ENCODE results near the gene SCYL1.
"Not testable (repeated sequence)": the region's sequence is repeated elsewhere in the genome, so short reads cannot be mapped to it uniquely, and the experiment has no call there.

Gene SCYL1

GRCh38 chr11:65558002-65558929 lies 33.4 kb downstream of the SCYL1 start, which contains the start of gene LTBP3:
Gene LTBP3, minus strand, starts transcription at chr11:65558359. Its CDS starts 400 bp downstream, at chr11:65557959.
- H3K27me3 ChIP-seq (ENCODE audit: control insufficient read depth in 1 of 2, insufficient read depth in 2 of 2, low read length in 2 of 2) = no peaks in the 10 kb centered on the region
- peak within 1 kb of the TSS; percentile 97 for H3K27ac ChIP-seq (ENCODE audit: low read length)
- H3K9me3 ChIP-seq (ENCODE audit: control insufficient read depth in 2 of 2, low read length in 2 of 2) = no peaks in the 10 kb centered on the region
- H3K36me3 ChIP-seq (ENCODE audit: control insufficient read depth in 2 of 2, insufficient read depth in 2 of 2, low read length in 2 of 2) = peaks cover 0 to 2% of the 10 kb centered on the region in 2 donors
- H3K4me1 ChIP-seq (ENCODE audit: control insufficient read depth, insufficient read depth, low read length) = peaks cover 61% of the 10 kb centered on the region
- H3K4me3 ChIP-seq (ENCODE audit: low read length in 2 of 2) = peak within 1 kb of the TSS; percentile 67 to 80
- H3K9ac ChIP-seq (ENCODE audit: low read length in 2 of 2) = peak within 1 kb of the TSS; percentile 88

GRCh38 chr11:65558930-65559509 lies 34.1 kb downstream of the SCYL1 start:
- Histone ChIP-seq H3K27me3 (ENCODE audit: control insufficient read depth in 1 of 2, insufficient read depth in 2 of 2, low read length in 2 of 2) (no peaks in the 10 kb centered on the region), H3K27ac (ENCODE audit: low read length) (peak overlapping the region; percentile 97), H3K4me1 (ENCODE audit: control insufficient read depth, insufficient read depth, low read length) (peaks cover 61% of the 10 kb centered on the region)

GRCh38 chr11:65559535-65559934 lies 34.7 kb downstream of the SCYL1 start:
- no peaks in the 10 kb centered on the region for H3K9me3 ChIP-seq (ENCODE audit: control insufficient read depth in 2 of 2, low read length in 2 of 2)
- peak overlapping the region in 1 of 2 donors; percentile 15 for H3K4me3 ChIP-seq (ENCODE audit: low read length in 2 of 2)
- H3K4me1 ChIP-seq (ENCODE audit: control insufficient read depth, insufficient read depth, low read length) = peaks cover 58% of the 10 kb centered on the region
- H3K27ac ChIP-seq (ENCODE audit: low read length) = peak overlapping the region; percentile 97
- H3K9ac ChIP-seq (ENCODE audit: low read length in 2 of 2) = peak overlapping the region; percentile 21 to 88
- H3K36me3 ChIP-seq (ENCODE audit: control insufficient read depth in 2 of 2, insufficient read depth in 2 of 2, low read length in 2 of 2) = no peaks in the 10 kb centered on the region
- no peaks in the 10 kb centered on the region for H3K27me3 ChIP-seq (ENCODE audit: control insufficient read depth in 1 of 2, insufficient read depth in 2 of 2, low read length in 2 of 2)

More at GRCh38 chr11:65558930-65559509, 34.1 kb downstream of the SCYL1 start:
- H3K36me3 ChIP-seq (ENCODE audit: control insufficient read depth in 2 of 2, insufficient read depth in 2 of 2, low read length in 2 of 2) = no peaks in the 10 kb centered on the region
- H3K9ac ChIP-seq (ENCODE audit: low read length in 2 of 2) = peak overlapping the region; percentile 88
- H3K9me3 ChIP-seq (ENCODE audit: control insufficient read depth in 2 of 2, low read length in 2 of 2) = no peaks in the 10 kb centered on the region
- H3K4me3 ChIP-seq (ENCODE audit: low read length in 2 of 2) = peak overlapping the region; percentile 67 to 69

- Histone ChIP-seq H3K27me3 (ENCODE audit: control insufficient read depth in 1 of 2, insufficient read depth in 2 of 2, low read length in 2 of 2) (no peaks in the 10 kb centered on the region), H3K9me3 (ENCODE audit: control insufficient read depth in 2 of 2, low read length in 2 of 2) (no peaks in the 10 kb centered on the region), H3K9ac (ENCODE audit: low read length in 2 of 2) (peak overlapping the region; percentile 12 to 42), H3K4me3 (ENCODE audit: low read length in 2 of 2) (peak overlapping the region in 1 of 2 donors; percentile 8), H3K4me1 (ENCODE audit: control insufficient read depth, insufficient read depth, low read length) (peaks cover 53% of the 10 kb centered on the region), H3K36me3 (ENCODE audit: control insufficient read depth in 2 of 2, insufficient read depth in 2 of 2, low read length in 2 of 2) (no peaks in the 10 kb centered on the region), H3K27ac (ENCODE audit: low read length) (peak overlapping the region; percentile 97)
These were observed 35.2 kb downstream of the SCYL1 start for GRCh38 chr11:65559951-65560537.

- peaks cover 46% of the 10 kb centered on the region for H3K4me1 ChIP-seq (ENCODE audit: control insufficient read depth, insufficient read depth, low read length)
- no peaks in the 10 kb centered on the region for H3K36me3 ChIP-seq (ENCODE audit: control insufficient read depth in 2 of 2, insufficient read depth in 2 of 2, low read length in 2 of 2)
- H3K9me3 ChIP-seq (ENCODE audit: control insufficient read depth in 2 of 2, low read length in 2 of 2) = no peaks in the 10 kb centered on the region
- H3K27me3 ChIP-seq (ENCODE audit: control insufficient read depth in 1 of 2, insufficient read depth in 2 of 2, low read length in 2 of 2) = no peaks in the 10 kb centered on the region
- H3K4me3 ChIP-seq (ENCODE audit: low read length in 2 of 2) = peak overlapping the region in 1 of 2 donors; percentile 8
- H3K9ac ChIP-seq (ENCODE audit: low read length in 2 of 2) = peak overlapping the region; percentile 12 to 36
- H3K27ac ChIP-seq (ENCODE audit: low read length) = peak overlapping the region; percentile 97
These were observed 35.9 kb downstream of the SCYL1 start for GRCh38 chr11:65560555-65561418.

GRCh38 chr11:65562020-65562419 lies 37.1 kb downstream of the SCYL1 start:
- no peak overlapping the region for H3K4me3 ChIP-seq (ENCODE audit: low read length in 2 of 2)
- no peak overlapping the region for H3K9ac ChIP-seq (ENCODE audit: low read length in 2 of 2)
- no peak overlapping the region for H3K27ac ChIP-seq (ENCODE audit: low read length)
- H3K27me3 ChIP-seq (ENCODE audit: control insufficient read depth in 1 of 2, insufficient read depth in 2 of 2, low read length in 2 of 2) = no peaks in the 10 kb centered on the region
- H3K36me3 ChIP-seq (ENCODE audit: control insufficient read depth in 2 of 2, insufficient read depth in 2 of 2, low read length in 2 of 2) = peaks cover 0 to 2% of the 10 kb centered on the region in 2 donors
- H3K9me3 ChIP-seq (ENCODE audit: control insufficient read depth in 2 of 2, low read length in 2 of 2) = no peaks in the 10 kb centered on the region
- peaks cover 36% of the 10 kb centered on the region for H3K4me1 ChIP-seq (ENCODE audit: control insufficient read depth, insufficient read depth, low read length)

- no peaks in the 10 kb centered on the region for H3K27me3 ChIP-seq (ENCODE audit: control insufficient read depth in 1 of 2, insufficient read depth in 2 of 2, low read length in 2 of 2)
- peak overlapping the region; percentile 31 for H3K27ac ChIP-seq (ENCODE audit: low read length)
- no peaks in the 10 kb centered on the region for H3K9me3 ChIP-seq (ENCODE audit: control insufficient read depth in 2 of 2, low read length in 2 of 2)
- no peak overlapping the region for H3K4me3 ChIP-seq (ENCODE audit: low read length in 2 of 2)
- H3K36me3 ChIP-seq (ENCODE audit: control insufficient read depth in 2 of 2, insufficient read depth in 2 of 2, low read length in 2 of 2) = peaks cover 0 to 2% of the 10 kb centered on the region in 2 donors
- H3K9ac ChIP-seq (ENCODE audit: low read length in 2 of 2) = peak overlapping the region in 1 of 2 donors; percentile 13
- H3K4me1 ChIP-seq (ENCODE audit: control insufficient read depth, insufficient read depth, low read length) = peaks cover 33% of the 10 kb centered on the region
These were observed 37.9 kb downstream of the SCYL1 start for GRCh38 chr11:65562788-65563187.

- H3K9me3 ChIP-seq (ENCODE audit: control insufficient read depth in 2 of 2, low read length in 2 of 2) = no peaks in the 10 kb centered on the region
- H3K9ac ChIP-seq (ENCODE audit: low read length in 2 of 2) = peak overlapping the region in 1 of 2 donors; percentile 29
- peaks cover 1 to 7% of the 10 kb centered on the region in 2 donors for H3K36me3 ChIP-seq (ENCODE audit: control insufficient read depth in 2 of 2, insufficient read depth in 2 of 2, low read length in 2 of 2)
- H3K4me1 ChIP-seq (ENCODE audit: control insufficient read depth, insufficient read depth, low read length) = peaks cover 40% of the 10 kb centered on the region
- peak overlapping the region; percentile 31 for H3K27ac ChIP-seq (ENCODE audit: low read length)
- no peaks in the 10 kb centered on the region for H3K27me3 ChIP-seq (ENCODE audit: control insufficient read depth in 1 of 2, insufficient read depth in 2 of 2, low read length in 2 of 2)
- no peak overlapping the region for H3K4me3 ChIP-seq (ENCODE audit: low read length in 2 of 2)
These were observed 38.7 kb downstream of the SCYL1 start for GRCh38 chr11:65563601-65564000.

- H3K27ac ChIP-seq (ENCODE audit: low read length) = peak overlapping the region; percentile 41
- H3K9me3 ChIP-seq (ENCODE audit: control insufficient read depth in 2 of 2, low read length in 2 of 2); H3K4me3 ChIP-seq (ENCODE audit: low read length in 2 of 2); H3K36me3 ChIP-seq (ENCODE audit: control insufficient read depth in 2 of 2, insufficient read depth in 2 of 2, low read length in 2 of 2); H3K9ac ChIP-seq (ENCODE audit: low read length in 2 of 2); H3K27me3 ChIP-seq (ENCODE audit: control insufficient read depth in 1 of 2, insufficient read depth in 2 of 2, low read length in 2 of 2): not testable (repeated sequence)
- H3K4me1 ChIP-seq (ENCODE audit: control insufficient read depth, insufficient read depth, low read length) = peaks cover 39% of the 10 kb centered on the region
These were observed 40.1 kb downstream of the SCYL1 start for GRCh38 chr11:65564879-65565559.
